Esophagus muscularis mucosa (tissue), 4 donors: ENCODE data around the gene PROK1.

Experiments used
- EP300 ChIP-seq: sonication (generic); formaldehyde crosslinking; IDR thresholded peaks from one replicate; pipeline ENCODE4 v1.6.1; 2017; ENCODE audit warnings: antibody characterized with exemption
- POLR2A ChIP-seq: fragments of 450-650 bp; IDR thresholded peaks from one replicate; pipeline ENCODE4 v1.6.1; 2017; ENCODE audit warnings: antibody characterized with exemption, moderate library complexity, mild to moderate bottlenecking, low read depth
- POLR2AphosphoS5 ChIP-seq, 2 donors: sonication (generic); formaldehyde crosslinking; IDR thresholded peaks; one replicate each; pipeline ENCODE4 v1.6.1; 2017; ENCODE audit warnings: antibody characterized with exemption in 2 of 2
- TF ChIP-seq, protein P1 (sequence below), 3 experiments: fragments of 200-600 bp in 2 of 3; fragments of 450-650 bp in 1 of 3; sonication (generic) in 2 of 3; IDR thresholded peaks; one replicate each; pipeline ENCODE4 v1.5.1; 2017 to 2019; ENCODE audit warnings: antibody characterized with exemption in 3 of 3, mild to moderate bottlenecking in 2 of 3, moderate library complexity in 1 of 3

GRCh38 chr1:110428946-110429345, 22.0 kb upstream of the PROK1 start:
- TF ChIP-seq, protein P1, sequence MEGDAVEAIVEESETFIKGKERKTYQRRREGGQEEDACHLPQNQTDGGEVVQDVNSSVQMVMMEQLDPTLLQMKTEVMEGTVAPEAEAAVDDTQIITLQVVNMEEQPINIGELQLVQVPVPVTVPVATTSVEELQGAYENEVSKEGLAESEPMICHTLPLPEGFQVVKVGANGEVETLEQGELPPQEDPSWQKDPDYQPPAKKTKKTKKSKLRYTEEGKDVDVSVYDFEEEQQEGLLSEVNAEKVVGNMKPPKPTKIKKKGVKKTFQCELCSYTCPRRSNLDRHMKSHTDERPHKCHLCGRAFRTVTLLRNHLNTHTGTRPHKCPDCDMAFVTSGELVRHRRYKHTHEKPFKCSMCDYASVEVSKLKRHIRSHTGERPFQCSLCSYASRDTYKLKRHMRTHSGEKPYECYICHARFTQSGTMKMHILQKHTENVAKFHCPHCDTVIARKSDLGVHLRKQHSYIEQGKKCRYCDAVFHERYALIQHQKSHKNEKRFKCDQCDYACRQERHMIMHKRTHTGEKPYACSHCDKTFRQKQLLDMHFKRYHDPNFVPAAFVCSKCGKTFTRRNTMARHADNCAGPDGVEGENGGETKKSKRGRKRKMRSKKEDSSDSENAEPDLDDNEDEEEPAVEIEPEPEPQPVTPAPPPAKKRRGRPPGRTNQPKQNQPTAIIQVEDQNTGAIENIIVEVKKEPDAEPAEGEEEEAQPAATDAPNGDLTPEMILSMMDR (IDR thresholded peaks at IDR 0.05), result no peak
- TF ChIP-seq POLR2A, result no peak
- no peak for TF ChIP-seq POLR2AphosphoS5 (IDR thresholded peaks at IDR 0.05)
- TF ChIP-seq EP300, result no peak
